Gastroesophageal sphincter (tissue), 4 donors: ENCODE data around the gene ZBTB34. TPM values are rescaled to one million over a fixed set of nuclear protein-coding genes. Genes with fewer than 3 reads are reported as not detected.

ENCODE experiments used
- ATAC-seq: fragments of 150-250 bp; one replicate; pipeline ENCODE4 v1.9.1; 2016; ENCODE audit warnings: mild to moderate bottlenecking, moderate library complexity
- H3K27ac ChIP-seq, 4 donors: fragments of 200-600 bp; sonication (generic) in 3 of 4; 1 replicate in 3 of 4; 2 replicates in 1 of 4; pipeline ENCODE4 v1.5.1; 2016 to 2019
- H3K27me3 ChIP-seq: fragments of 200-600 bp; sonication (generic); one replicate; pipeline ENCODE4 v1.5.1; 2019
- H3K36me3 ChIP-seq, 2 donors: fragments of 200-600 bp; sonication (generic); one replicate each; pipeline ENCODE4 v1.5.1; 2019; ENCODE audit warnings: control low read depth in 1 of 2
- H3K4me1 ChIP-seq, 3 donors: fragments of 200-600 bp; sonication (generic); 1 replicate in 2 of 3; 2 replicates in 1 of 3; pipeline ENCODE4 v1.5.1; 2016 to 2019; ENCODE audit warnings: control low read depth in 2 of 3
- H3K4me3 ChIP-seq, 2 donors: fragments of 200-600 bp; sonication (generic); one replicate each; pipeline ENCODE4 v1.5.1; 2019; ENCODE audit warnings: mild to moderate bottlenecking in 1 of 2, moderate library complexity in 1 of 2
- H3K9me3 ChIP-seq, 3 donors: fragments of 200-600 bp; sonication (generic); one replicate each; pipeline ENCODE4 v1.5.1; 2017 to 2019; ENCODE audit warnings: control low read depth in 2 of 3
- CTCF ChIP-seq, 4 experiments: fragments of 200-600 bp in 2 of 4; fragments of 450-650 bp in 2 of 4; sonication (generic) in 1 of 4; IDR thresholded peaks; one replicate each; pipeline ENCODE4 v1.5.1; 2017 to 2019; ENCODE audit warnings: antibody characterized with exemption in 4 of 4, mild to moderate bottlenecking in 2 of 4, moderate library complexity in 2 of 4
- EP300 ChIP-seq: sonication (generic); formaldehyde crosslinking; IDR thresholded peaks from one replicate; pipeline ENCODE4 v1.6.1; 2017; ENCODE audit warnings: antibody characterized with exemption, mild to moderate bottlenecking
- POLR2A ChIP-seq, 2 donors: fragments of 450-650 bp; IDR thresholded peaks; one replicate each; pipeline ENCODE4 v1.6.1; 2017; ENCODE audit warnings: antibody characterized with exemption in 2 of 2, mild to moderate bottlenecking in 2 of 2, moderate library complexity in 1 of 2
- POLR2AphosphoS5 ChIP-seq: sonication (generic); formaldehyde crosslinking; IDR thresholded peaks from one replicate; pipeline ENCODE4 v1.6.1; 2017; ENCODE audit warnings: antibody characterized with exemption
- WGBS, 2 donors: methylation state at CpG; one replicate each; pipeline ENCODE4 v1.1.5; 2018; ENCODE audit warnings: low coverage in 1 of 2; 5-methylcytosine and 5-hydroxymethylcytosine counted together
- total RNA-seq, 4 donors: library from RNA; depleted of rRNA; stranded (reverse); fragments of >200 nt; gene quantifications; one replicate each; pipeline ENCODE4 v1.1.0, GENCODE V29; 2016

ZBTB34 gene
- total RNA-seq, 4 donors from 2014 or later, result 11.0 to 14.2 (median 13.5) TPM

GRCh38 chr9:126894052-126894603, 33.7 kb downstream of the ZBTB34 start:
- ATAC-seq, result no peak
- 63 to 74% methylated on average over 4 of the region's 4 CpGs for WGBS, 2 donors
- TF ChIP-seq CTCF (IDR thresholded peaks at IDR 0.05) (no peak), EP300 (no peak), POLR2AphosphoS5 (no peak), POLR2A (IDR thresholded peaks at IDR 0.05) (no peak)
- Histone ChIP-seq H3K27me3 (no peaks in the 10 kb centered on the region), H3K36me3 (no peaks in the 10 kb centered on the region), H3K27ac (no peak overlapping the region), H3K9me3 (no peaks in the 10 kb centered on the region), H3K4me1 (no peaks in the 10 kb centered on the region), H3K4me3 (no peak overlapping the region)

DNA sequence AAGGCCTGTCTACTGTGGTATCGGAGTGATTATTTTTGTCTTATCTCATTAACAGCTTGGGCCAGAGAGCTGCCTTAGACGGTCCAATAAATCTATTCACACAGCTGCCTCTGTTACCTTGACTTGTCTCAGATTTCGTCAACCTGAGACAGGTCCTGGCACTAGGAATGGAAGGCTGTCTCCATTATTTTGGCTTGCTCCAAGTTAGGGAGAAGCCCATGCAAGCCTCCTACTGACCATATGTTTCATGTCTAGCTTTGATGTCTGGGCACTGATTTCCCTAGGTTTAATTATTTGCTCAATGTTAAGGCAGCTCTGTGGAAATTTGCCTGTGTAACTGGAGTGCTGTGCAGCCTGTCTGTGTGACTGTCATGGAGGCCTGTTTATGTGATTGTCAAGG, 41.8 kb downstream of the ZBTB34 start:
- Histone ChIP-seq H3K4me3 (no peak overlapping the region), H3K9me3 (peaks cover 0 to 5% (median 0%) of the 10 kb centered on the region in 3 donors), H3K27me3 (peaks cover 10% of the 10 kb centered on the region), H3K4me1 (no peaks in the 10 kb centered on the region), H3K36me3 (no peaks in the 10 kb centered on the region), H3K27ac (no peak overlapping the region)
- WGBS, 2 donors, result 37 to 70% methylated on average over 2 to 3 of the region's 3 CpGs
- no peak for ATAC-seq
- TF ChIP-seq CTCF (IDR thresholded peaks at IDR 0.05) (no peak), POLR2AphosphoS5 (no peak), EP300 (no peak), POLR2A (IDR thresholded peaks at IDR 0.05) (no peak)

GRCh38 chr9:126904586-126904985, 44.1 kb downstream of the ZBTB34 start:
- WGBS, 2 donors, result 82% methylated on average over 3 of the region's 3 CpGs; no CpG with 5 or more reads in 1 of the 2 donors
- no peak for ATAC-seq

DNA sequence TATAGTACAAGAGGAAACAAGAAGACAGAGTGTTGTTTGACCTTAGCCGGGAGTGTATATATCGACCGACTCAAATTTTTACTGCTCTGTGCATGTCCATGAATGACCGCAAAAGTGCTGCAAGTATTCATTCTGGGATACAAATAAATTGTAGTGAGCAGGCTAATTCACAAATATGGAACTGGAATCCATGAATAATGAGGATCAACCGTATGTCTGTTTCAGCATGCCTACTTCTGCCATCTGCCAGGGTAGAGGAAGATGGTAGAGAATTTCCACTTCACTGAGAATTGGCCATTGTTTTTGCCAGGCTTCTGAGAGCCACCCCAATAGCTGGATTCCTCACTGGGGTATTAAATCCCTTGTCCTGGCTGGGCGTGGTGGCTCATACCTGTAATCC, 45.7 kb downstream of the ZBTB34 start:
- WGBS, 2 donors, result 56 to 65% methylated on average over 4 to 6 of the region's 6 CpGs
- H3K4me3 ChIP-seq, result no peak overlapping the region
- H3K4me1 ChIP-seq, result no peaks in the 10 kb centered on the region
- no peaks in the 10 kb centered on the region for H3K36me3 ChIP-seq
- no peak for ATAC-seq
- peaks cover 0 to 4% (median 0%) of the 10 kb centered on the region in 3 donors for H3K9me3 ChIP-seq
- TF ChIP-seq CTCF (IDR thresholded peaks at IDR 0.05) (no peak), POLR2AphosphoS5 (no peak), EP300 (no peak), POLR2A (IDR thresholded peaks at IDR 0.05) (no peak)
- H3K27me3 ChIP-seq, result peaks cover 16% of the 10 kb centered on the region
- no peak overlapping the region for H3K27ac ChIP-seq

More at GRCh38 chr9:126904586-126904985, 44.1 kb downstream of the ZBTB34 start:
- H3K36me3 ChIP-seq, result no peaks in the 10 kb centered on the region
- H3K4me3 ChIP-seq, result no peak overlapping the region
- H3K27ac ChIP-seq, result no peak overlapping the region
- no peaks in the 10 kb centered on the region for H3K4me1 ChIP-seq
- H3K9me3 ChIP-seq, result peaks cover 0 to 5% (median 0%) of the 10 kb centered on the region in 3 donors
- TF ChIP-seq CTCF (IDR thresholded peaks at IDR 0.05), result no peak
- no peak for TF ChIP-seq EP300
- no peak for TF ChIP-seq POLR2A (IDR thresholded peaks at IDR 0.05)
- no peak for TF ChIP-seq POLR2AphosphoS5
- H3K27me3 ChIP-seq, result peaks cover 16% of the 10 kb centered on the region

DNA sequence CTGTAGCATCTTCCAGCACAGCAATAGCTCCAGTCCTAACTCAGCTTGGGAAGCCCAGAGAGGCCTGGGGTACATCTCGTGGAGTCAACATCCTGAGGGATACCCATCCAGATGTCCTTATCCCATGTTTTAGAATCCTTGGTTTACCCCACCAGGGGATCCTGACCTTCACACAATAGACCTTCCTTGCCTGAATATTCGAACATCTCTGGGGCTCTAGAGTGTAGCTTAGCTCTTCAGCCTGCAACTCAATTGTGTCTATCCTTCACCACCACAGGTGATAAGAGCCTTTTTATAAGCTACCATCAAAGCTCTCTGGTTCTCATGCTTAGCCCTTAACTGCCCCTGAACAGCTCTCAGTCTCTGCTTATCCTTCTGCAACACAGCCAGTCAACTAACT, 46.6 kb downstream of the ZBTB34 start:
- no peak for ATAC-seq
- H3K4me1 ChIP-seq, result no peaks in the 10 kb centered on the region
- H3K27ac ChIP-seq, result no peak overlapping the region
- WGBS, 2 donors, result 63 to 100% methylated on average over 1 to 2 of the region's 2 CpGs
- H3K9me3 ChIP-seq, result no peaks in the 10 kb centered on the region
- H3K36me3 ChIP-seq, result no peaks in the 10 kb centered on the region
- H3K4me3 ChIP-seq, result no peak overlapping the region
- H3K27me3 ChIP-seq, result peaks cover 16% of the 10 kb centered on the region
- TF ChIP-seq POLR2A (IDR thresholded peaks at IDR 0.05) (no peak), CTCF (IDR thresholded peaks at IDR 0.05) (no peak), EP300 (no peak), POLR2AphosphoS5 (no peak)
